IMR-90 (cell line): ENCODE results near the gene DUSP7. TPM values are rescaled to one million over a fixed set of nuclear protein-coding genes. Genes with fewer than 3 reads are reported as not detected.

Source experiments
- ATAC-seq: fragments of 200-7000 bp; cut with Tn5 transposase; 2 replicates; pipeline ENCODE4 v1.9.1; 2020; ENCODE audit warnings: low read depth, mild to moderate bottlenecking, moderate library complexity
- BruUV-seq: library from RNA; stranded (reverse); fragments of 400-500 nt; replicated peaks from 2 replicates; lab custom pipeline; 2021; lab: Mats Ljungman, UMichigan
- CTCF ChIA-PET: fragments of 300-600 bp; formaldehyde crosslinking; extraction: SDS; loops from one replicate; lab custom pipeline; 2021; ENCODE audit warnings: antibody characterized with exemption; lab: Yijun Ruan, JAX
- POLR2A ChIA-PET: fragments of 300-600 bp; sonication (Branson Sonifier 250); formaldehyde crosslinking; loops from one replicate; lab custom pipeline; 2022; ENCODE audit warnings: antibody characterized with exemption; ENCODE audit not compliant: unreplicated experiment; lab: Charles Lee
- DNase-seq: peaks from one replicate; pipeline ENCODE4 v3.0.0; 2013
- H2AFZ ChIP-seq: replicated peaks from 2 replicates; pipeline ENCODE3; 2013; ENCODE audit warnings: low read length, mild to moderate bottlenecking; ENCODE audit not compliant: poor library complexity
- H2AK5ac ChIP-seq: 2 replicates; pipeline ENCODE4 v1.6.1; 2013; ENCODE audit warnings: low read depth, low read length, inconsistent platforms
- H2AK9ac ChIP-seq: replicated peaks from 2 replicates; pipeline ENCODE3; 2013; ENCODE audit warnings: mild to moderate bottlenecking, low read depth, low read length, moderate library complexity; ENCODE audit not compliant: poor library complexity
- H2BK120ac ChIP-seq: 2 replicates; pipeline ENCODE4 v1.6.1; 2013; ENCODE audit warnings: low read depth, low read length, inconsistent platforms
- H2BK15ac ChIP-seq: 3 replicates; pipeline ENCODE4 v1.6.1; 2013; ENCODE audit warnings: low read depth, low read length, inconsistent platforms
- H2BK20ac ChIP-seq: 2 replicates; pipeline ENCODE4 v1.6.1; 2013; ENCODE audit warnings: low read depth, mild to moderate bottlenecking, inconsistent platforms, low read length, moderate library complexity
- H2BK5ac ChIP-seq: 2 replicates; pipeline ENCODE4 v1.6.1; 2013; ENCODE audit warnings: mild to moderate bottlenecking, low read depth, low read length, inconsistent platforms; ENCODE audit not compliant: poor library complexity, severe bottlenecking
- H3K14ac ChIP-seq: replicated peaks from 2 replicates; pipeline ENCODE4 v1.6.1; 2013; ENCODE audit warnings: low read depth, low read length, inconsistent platforms
- H3K18ac ChIP-seq: 2 replicates; pipeline ENCODE4 v1.6.1; 2013; ENCODE audit warnings: low read depth, low read length, control low read depth
- H3K23ac ChIP-seq: 2 replicates; pipeline ENCODE4 v1.6.1; 2013; ENCODE audit warnings: low read depth, low read length, inconsistent platforms
- H3K27ac ChIP-seq: 2 replicates; pipeline ENCODE4 v1.5.1; 2013; ENCODE audit warnings: mild to moderate bottlenecking, control low read depth, low read length; ENCODE audit not compliant: insufficient read depth
- H3K27me3 ChIP-seq: 2 replicates; pipeline ENCODE4 v1.6.1; 2013; ENCODE audit warnings: low read length; ENCODE audit not compliant: control insufficient read depth, insufficient read depth
- H3K36me3 ChIP-seq: 2 replicates; pipeline ENCODE4 v1.6.1; 2013; ENCODE audit warnings: low read length, mixed read lengths; ENCODE audit not compliant: control insufficient read depth, insufficient read depth
- H3K4ac ChIP-seq: 2 replicates; pipeline ENCODE4 v1.6.1; 2013; ENCODE audit warnings: low read depth, low read length, inconsistent platforms
- H3K4me1 ChIP-seq: 2 replicates; pipeline ENCODE4 v1.6.1; 2013; ENCODE audit warnings: low read length, mixed read lengths; ENCODE audit not compliant: control insufficient read depth, insufficient read depth
- H3K4me2 ChIP-seq: 2 replicates; pipeline ENCODE4 v1.6.1; 2013; ENCODE audit warnings: low read depth, mild to moderate bottlenecking, control low read depth, low read length, moderate library complexity
- H3K4me3 ChIP-seq: 2 replicates; pipeline ENCODE4 v1.5.1; 2013; ENCODE audit warnings: low read depth, mild to moderate bottlenecking, control low read depth, low read length, moderate library complexity; ENCODE audit not compliant: insufficient read depth
- H3K56ac ChIP-seq: 2 replicates; pipeline ENCODE4 v1.6.1; 2013; ENCODE audit warnings: low read length, inconsistent platforms; ENCODE audit not compliant: insufficient read depth; ENCODE audit errors: extremely low read depth
- H3K79me1 ChIP-seq, 2 experiments: 2 replicates each; pipeline ENCODE4 v1.6.1; 2013; ENCODE audit warnings: low read length in 2 of 2, inconsistent platforms in 1 of 2, low read depth in 1 of 2
- H3K9ac ChIP-seq: 2 replicates; pipeline ENCODE4 v1.6.1; 2013; ENCODE audit warnings: low read depth, low read length, control low read depth
- H3K9me1 ChIP-seq: 2 replicates; pipeline ENCODE4 v1.6.1; 2013; ENCODE audit warnings: low read length, inconsistent platforms; ENCODE audit not compliant: insufficient read depth
- H3K9me3 ChIP-seq: 2 replicates; pipeline ENCODE4 v1.6.1; 2013; ENCODE audit warnings: low read length; ENCODE audit not compliant: control insufficient read depth, insufficient read depth
- H4K20me1 ChIP-seq: 2 replicates; pipeline ENCODE4 v1.6.1; 2013; ENCODE audit warnings: low read length, inconsistent platforms; ENCODE audit not compliant: insufficient read depth
- H4K5ac ChIP-seq: 2 replicates; pipeline ENCODE4 v1.6.1; 2013; ENCODE audit warnings: mild to moderate bottlenecking, low read depth, low read length, control low read depth
- H4K8ac ChIP-seq, 2 experiments: 2 replicates each; pipeline ENCODE4 v1.6.1; 2013; ENCODE audit warnings: low read depth in 2 of 2, low read length in 2 of 2, control low read depth in 1 of 2, inconsistent platforms in 1 of 2
- H4K91ac ChIP-seq: 2 replicates; pipeline ENCODE4 v1.6.1; 2013; ENCODE audit warnings: low read depth, low read length, inconsistent platforms; ENCODE audit not compliant: insufficient read depth
- BHLHE40 ChIP-seq: fragments of 150-350 bp; IDR thresholded peaks from 2 replicates; pipeline ENCODE4 v1.6.1; 2016; ENCODE audit warnings: mild to moderate bottlenecking, low read depth, low read length
- CEBPB ChIP-seq: IDR thresholded peaks from 2 replicates; pipeline ENCODE4 v1.6.1; 2012; ENCODE audit warnings: low read depth, low read length, improper control_type of control experiment
- CHD1 ChIP-seq: IDR thresholded peaks from 2 replicates; pipeline ENCODE4 v1.6.1; 2012; ENCODE audit warnings: low read depth, low read length, improper control_type of control experiment
- CTCF ChIP-seq: conservative IDR thresholded peaks from 2 replicates; pipeline ENCODE4 v1.5.1; 2012; ENCODE audit warnings: mild to moderate bottlenecking, low read depth, low read length, improper control_type of control experiment
- ELK1 ChIP-seq: fragments of 150-350 bp; IDR thresholded peaks from 2 replicates; pipeline ENCODE4 v1.6.1; 2016; ENCODE audit warnings: low read depth, mild to moderate bottlenecking, low read length, moderate library complexity, borderline replicate concordance
- FOS ChIP-seq: fragments of 150-350 bp; IDR thresholded peaks from 2 replicates; pipeline ENCODE4 v1.6.1; 2016; ENCODE audit warnings: low read depth, low read length
- MAFK ChIP-seq: IDR thresholded peaks from 2 replicates; pipeline ENCODE4 v1.6.1; 2012; ENCODE audit warnings: low read depth, low read length, improper control_type of control experiment
- MAZ ChIP-seq: IDR thresholded peaks from 2 replicates; pipeline ENCODE4 v1.6.1; 2012; ENCODE audit warnings: low read depth, mild to moderate bottlenecking, low read length, improper control_type of control experiment, moderate library complexity, borderline replicate concordance
- MXI1 ChIP-seq: IDR thresholded peaks from 2 replicates; pipeline ENCODE4 v1.6.1; 2012; ENCODE audit warnings: low read depth, mild to moderate bottlenecking, low read length, moderate library complexity, borderline replicate concordance
- NFE2L2 ChIP-seq: fragments of 150-350 bp; IDR thresholded peaks from 2 replicates; pipeline ENCODE4 v1.6.1; 2016; ENCODE audit warnings: low read depth, mild to moderate bottlenecking, low read length
- POLR2A ChIP-seq: IDR thresholded peaks from 2 replicates; pipeline ENCODE4 v1.6.1; 2012; ENCODE audit warnings: mild to moderate bottlenecking, low read depth, low read length
- RAD21 ChIP-seq: IDR thresholded peaks from 2 replicates; pipeline ENCODE4 v1.6.1; 2012; ENCODE audit warnings: low read length, improper control_type of control experiment
- RCOR1 ChIP-seq: IDR thresholded peaks from 2 replicates; pipeline ENCODE4 v1.6.1; 2012; ENCODE audit warnings: mild to moderate bottlenecking, low read length, improper control_type of control experiment; ENCODE audit not compliant: insufficient replicate concordance
- RFX5 ChIP-seq: IDR thresholded peaks from 2 replicates; pipeline ENCODE4 v1.8.0; 2012; ENCODE audit warnings: low read depth, mild to moderate bottlenecking, low read length, moderate library complexity
- SMC3 ChIP-seq: fragments of 150-350 bp; IDR thresholded peaks from 2 replicates; pipeline ENCODE4 v1.6.1; 2016; ENCODE audit warnings: low read depth, mild to moderate bottlenecking, antibody characterized with exemption, low read length, moderate library complexity
- USF2 ChIP-seq: fragments of 150-350 bp; IDR thresholded peaks from 2 replicates; pipeline ENCODE4 v1.6.1; 2017; ENCODE audit warnings: mild to moderate bottlenecking, antibody characterized with exemption, low read length, low read depth
- WGBS, 2 experiments: methylation state at CpG; one replicate each; pipeline versions ENCODE4 v1.1.5 to v1.1.7; 2013; ENCODE audit warnings: missing lambda C conversion rate in 2 of 2; ENCODE audit not compliant: insufficient read length in 1 of 2; ENCODE audit errors: extremely low coverage in 2 of 2; 5-methylcytosine and 5-hydroxymethylcytosine counted together
- dilution Hi-C: fragments of 300-500 bp; cut with HindIII; formaldehyde crosslinking; loops from one replicate; pipeline ENCODE4 v1.14.3; 2018; ENCODE audit warnings: low sequenced_read_pairs; ENCODE audit not compliant: unreplicated experiment
- in situ Hi-C: fragments of 300-500 bp; cut with MboI; formaldehyde crosslinking; loops from 3 replicates; pipeline ENCODE4 v1.14.3; 2019; ENCODE audit warnings: low sequenced_read_pairs, inconsistent platforms, mixed read lengths
- intact Hi-C: fragments of 100-400 bp; cut with micrococcal nuclease; formaldehyde crosslinking; loops from 2 replicates; pipeline ENCODE4 v1.10.0; 2022
- polyA plus RNA-seq, 3 experiments: library from polyadenylated mRNA; depleted of rRNA; stranded (reverse); fragments of >200 nt; gene quantifications; 2 replicates each; pipeline ENCODE4 v1.2.3, GENCODE V29; 2012; ENCODE audit warnings: low replicate concordance in 1 of 3
- total RNA-seq: library from RNA; depleted of rRNA; stranded (reverse); fragments of >200 nt; gene quantifications from 2 replicates; pipeline ENCODE4 v1.2.3, GENCODE V29; 2012

Gene DUSP7
- total and polyA plus RNA-seq, 2 of the 4 experiments (the other 2 are of a cell fraction) = 9.3 to 24.0 TPM

GRCh38 chr3:52019352-52020080 lies 36.9 kb downstream of the DUSP7 start:
- peaks cover 14% of the 10 kb centered on the region; the same call in 1 of the 2 replicates for H3K9me1 ChIP-seq
- H3K56ac ChIP-seq = no peak overlapping the region; the same call in 1 of the 2 replicates
- no peak overlapping the region for H4K91ac ChIP-seq
- ChIA-PET POLR2A (no interaction called here), CTCF (no interaction called here)
- H2BK15ac ChIP-seq = no peak overlapping the region
- no peak overlapping the region for H3K4ac ChIP-seq
- dilution Hi-C loops (no loop called here), in situ Hi-C loops (no loop called here), intact Hi-C loops (no loop called here)
- no CpG with 5 or more reads among the region's 17 CpGs for WGBS, 2 experiments
- H3K4me1 ChIP-seq = peaks cover 10% of the 10 kb centered on the region
- TF ChIP-seq CHD1 = no peak
- no peak for TF ChIP-seq RAD21
- TF ChIP-seq FOS = no peak
- no peak for TF ChIP-seq NFE2L2
- no peak for TF ChIP-seq BHLHE40
- TF ChIP-seq ELK1 = no peak
- TF ChIP-seq POLR2A = no peak
- no peak for TF ChIP-seq SMC3
- no peak for TF ChIP-seq USF2
- no peak for TF ChIP-seq CTCF
- no peak for TF ChIP-seq CEBPB
- no peak for TF ChIP-seq MAFK
- no peak for TF ChIP-seq RCOR1
- no peak for TF ChIP-seq MXI1
- no peak for TF ChIP-seq MAZ
- TF ChIP-seq RFX5 = no peak
- H2AK5ac ChIP-seq = peak overlapping the region; percentile 50; the same call in 1 of the 2 replicates
- no peaks in the 10 kb centered on the region for H3K27me3 ChIP-seq
- H3K27ac ChIP-seq = no peak overlapping the region
- H3K14ac ChIP-seq = no peak overlapping the region; the same call in 1 of the 2 replicates
- H3K23ac ChIP-seq = no peak overlapping the region
- H3K9me3 ChIP-seq = no peaks in the 10 kb centered on the region
- no peak overlapping the region for H3K9ac ChIP-seq
- H2BK120ac ChIP-seq = no peak overlapping the region
- no peak overlapping the region for H4K8ac ChIP-seq
- H4K5ac ChIP-seq = no peak overlapping the region
- H4K20me1 ChIP-seq = no peaks in the 10 kb centered on the region
- ATAC-seq = no peak
- no peak overlapping the region for H3K4me2 ChIP-seq
- no peak overlapping the region for H2BK5ac ChIP-seq
- no peak overlapping the region for H3K4me3 ChIP-seq
- no peak overlapping the region for H2BK20ac ChIP-seq
- H3K36me3 ChIP-seq = no peaks in the 10 kb centered on the region
- H3K79me1 ChIP-seq = no peaks in the 10 kb centered on the region
- no peak overlapping the region for H3K18ac ChIP-seq
- H2AK9ac ChIP-seq = no peak overlapping the region
- no TSS peak for BruUV-seq
- H2AFZ ChIP-seq = peak overlapping the region; percentile 63
- no peak for DNase-seq
